ENCODE results near the gene TAAR8.

Gene TAAR8

GRCh38 chr6:132568611-132569010 lies 16.1 kb downstream of the TAAR8 start:
- H3K4me3 ChIP-seq (ENCODE audit: low read depth, low read length) = no peak overlapping the region
- TF ChIP-seq CTCF (IDR thresholded peaks at IDR 0.05; ENCODE audit: borderline replicate concordance, insufficient read depth, low read depth, low read length) = no peak

- no peak for TF ChIP-seq CTCF (IDR thresholded peaks at IDR 0.05; ENCODE audit: borderline replicate concordance, insufficient read depth, low read depth, low read length)
- no peak overlapping the region for H3K4me3 ChIP-seq (ENCODE audit: low read depth, low read length)
Measured at GRCh38 chr6:132569170-132569569, 16.7 kb downstream of the TAAR8 start.

GRCh38 chr6:132570221-132570777 lies 17.8 kb downstream of the TAAR8 start, which contains the start of gene TAAR6:
TSS of gene TAAR6 (plus strand) at chr6:132570322. CDS start at chr6:132570322, 0 bp downstream.
- no peak within 1 kb of the TSS for H3K4me3 ChIP-seq (ENCODE audit: low read depth, low read length)
- TF ChIP-seq CTCF (IDR thresholded peaks at IDR 0.05; ENCODE audit: borderline replicate concordance, insufficient read depth, low read depth, low read length) = no peak

- TF ChIP-seq CTCF (IDR thresholded peaks at IDR 0.05; ENCODE audit: borderline replicate concordance, insufficient read depth, low read depth, low read length) = no peak
- H3K4me3 ChIP-seq (ENCODE audit: low read depth, low read length) = no peak overlapping the region
Measured at GRCh38 chr6:132571774-132572173, 19.3 kb downstream of the TAAR8 start.

GRCh38 chr6:132584698-132585097 lies 32.2 kb downstream of the TAAR8 start:
- no peak for TF ChIP-seq CTCF (IDR thresholded peaks at IDR 0.05; ENCODE audit: borderline replicate concordance, insufficient read depth, low read depth, low read length)

GRCh38 chr6:132587424-132587823 lies 35.0 kb downstream of the TAAR8 start:
- no peak for TF ChIP-seq CTCF (IDR thresholded peaks at IDR 0.05; ENCODE audit: borderline replicate concordance, insufficient read depth, low read depth, low read length)
- H3K4me3 ChIP-seq (ENCODE audit: low read depth, low read length) = no peak overlapping the region

More at GRCh38 chr6:132584698-132585097, 32.2 kb downstream of the TAAR8 start:
- H3K4me3 ChIP-seq (ENCODE audit: low read depth, low read length) = no peak overlapping the region

- TF ChIP-seq CTCF (IDR thresholded peaks at IDR 0.05; ENCODE audit: borderline replicate concordance, insufficient read depth, low read depth, low read length) = no peak
Measured at GRCh38 chr6:132589454-132589853, 37.0 kb downstream of the TAAR8 start, which contains the start of gene TAAR5. TSS of gene TAAR5 (minus strand) at chr6:132589741. CDS start at chr6:132589686, 55 bp downstream.

More at GRCh38 chr6:132589454-132589853, 37.0 kb downstream of the TAAR8 start, which contains the start of gene TAAR5:
- no peak within 1 kb of the TSS for H3K4me3 ChIP-seq (ENCODE audit: low read depth, low read length)
